ENCODE measurements around the gene MPHOSPH9.
A peak's percentile ranks its signal among the peaks of the same experiment; 100 is the strongest.

The MPHOSPH9 gene

GRCh38 chr12:123126294-123127181, 106.4 kb downstream of the MPHOSPH9 start:
- DNase-seq (ENCODE audit: low read depth): no peak

GRCh38 chr12:123122626-123123025, 110.3 kb downstream of the MPHOSPH9 start:
- no peak for DNase-seq (ENCODE audit: low read depth)

- DNase-seq (ENCODE audit: low read depth): no peak
Observed at GRCh38 chr12:123121670-123122069, 111.3 kb downstream of the MPHOSPH9 start.

DNA sequence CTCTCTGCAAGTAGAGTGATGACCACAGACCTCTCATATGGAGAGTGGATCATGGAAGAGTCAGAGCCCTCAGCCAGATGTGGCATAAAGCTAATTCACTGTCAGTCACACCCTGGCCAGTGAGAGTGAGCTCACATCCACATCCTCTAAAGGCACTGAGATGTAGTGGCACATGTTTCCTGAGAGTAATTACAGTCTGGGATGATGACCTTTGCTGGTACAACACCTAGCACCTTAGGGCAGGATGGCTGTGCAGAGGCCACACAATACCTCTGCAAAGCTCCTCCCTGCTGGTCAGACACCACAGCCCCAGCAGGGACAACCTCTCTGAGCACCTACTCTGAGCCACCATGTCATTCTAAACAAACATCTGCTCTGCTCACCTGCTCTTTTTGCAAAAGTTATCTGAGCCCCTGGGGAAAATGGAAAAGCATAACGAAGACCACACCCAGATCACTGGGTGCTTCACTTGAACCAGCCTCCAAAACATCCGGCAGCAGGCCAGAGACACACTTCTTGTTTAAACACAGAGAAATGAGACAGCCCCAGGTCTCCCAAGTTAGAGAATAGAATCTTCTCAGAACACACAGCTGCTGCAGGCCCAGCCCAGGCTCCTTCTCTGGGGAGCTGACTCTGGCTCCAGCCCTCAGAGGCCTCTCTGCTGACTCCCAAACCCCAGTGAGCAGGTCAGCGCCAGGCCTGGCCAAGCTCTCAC, 112.3 kb downstream of the MPHOSPH9 start:
- DNase-seq (ENCODE audit: low read depth): no peak

DNA sequence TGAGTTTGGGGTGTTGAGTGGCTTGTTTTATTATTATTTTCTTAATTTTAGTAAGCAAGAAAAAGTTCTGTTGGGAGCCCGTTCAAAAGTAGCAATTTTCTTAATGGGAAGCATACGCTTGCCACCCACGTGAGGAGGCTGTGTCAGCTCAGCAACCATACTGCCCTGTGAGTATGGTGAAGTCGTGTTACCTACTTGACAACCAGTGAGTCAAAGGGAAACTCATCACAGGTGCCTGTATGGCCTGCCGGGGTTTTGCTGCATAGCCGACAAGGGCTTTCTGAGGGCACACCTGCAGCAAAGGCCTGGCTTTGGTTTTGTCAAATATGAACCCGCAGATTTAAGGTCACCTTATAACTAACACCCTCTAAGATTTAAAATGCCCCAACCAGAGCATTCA, 113.1 kb downstream of the MPHOSPH9 start:
- DNase-seq (ENCODE audit: low read depth): no peak

- DNase-seq (ENCODE audit: low read depth): no peak
Observed at GRCh38 chr12:123118497-123118896, 114.4 kb downstream of the MPHOSPH9 start.

DNA sequence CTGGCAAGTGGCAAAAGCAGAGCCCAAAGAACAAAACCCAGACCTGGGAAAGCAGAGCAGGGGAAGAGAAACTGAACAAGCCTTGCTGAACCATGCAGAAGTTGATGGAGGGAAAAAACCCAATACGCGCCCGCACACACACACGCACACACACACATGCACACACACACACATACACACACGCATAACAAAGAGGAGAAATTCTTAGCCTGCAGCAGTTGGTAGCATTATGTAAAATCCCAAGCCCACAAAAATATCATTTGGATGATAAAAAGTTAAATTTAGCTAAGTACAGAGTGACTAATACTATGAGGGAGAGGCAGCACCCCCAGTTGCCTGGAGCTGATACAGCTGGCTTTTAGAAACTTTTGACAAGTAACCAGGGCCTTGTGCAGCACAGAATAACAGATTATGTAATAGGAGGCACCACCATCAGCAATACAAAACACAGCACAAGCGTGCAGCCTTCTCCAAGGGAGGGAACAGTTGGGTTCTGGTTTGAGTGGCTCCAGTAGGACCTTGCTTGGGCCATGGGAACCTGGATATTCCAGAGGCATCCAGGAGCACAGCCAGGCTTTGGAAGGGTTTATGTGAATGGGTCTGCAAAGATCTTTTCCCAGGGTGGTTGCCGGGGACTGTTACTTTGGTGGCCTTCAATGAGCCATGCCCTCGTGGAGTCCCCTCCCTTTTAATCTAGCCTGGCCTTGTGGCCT, 117.4 kb downstream of the MPHOSPH9 start:
- no peak for DNase-seq (ENCODE audit: low read depth)

- no peak for DNase-seq (ENCODE audit: low read depth)
Observed at GRCh38 chr12:123114304-123115083, 118.4 kb downstream of the MPHOSPH9 start.

GRCh38 chr12:123113026-123113425, 119.9 kb downstream of the MPHOSPH9 start:
- DNase-seq (ENCODE audit: low read depth): no peak

- no peak for DNase-seq (ENCODE audit: low read depth)
Observed at GRCh38 chr12:123111498-123112165, 121.3 kb downstream of the MPHOSPH9 start.

GRCh38 chr12:123109319-123109772, 123.6 kb downstream of the MPHOSPH9 start:
- DNase-seq (ENCODE audit: low read depth): no peak

DNA sequence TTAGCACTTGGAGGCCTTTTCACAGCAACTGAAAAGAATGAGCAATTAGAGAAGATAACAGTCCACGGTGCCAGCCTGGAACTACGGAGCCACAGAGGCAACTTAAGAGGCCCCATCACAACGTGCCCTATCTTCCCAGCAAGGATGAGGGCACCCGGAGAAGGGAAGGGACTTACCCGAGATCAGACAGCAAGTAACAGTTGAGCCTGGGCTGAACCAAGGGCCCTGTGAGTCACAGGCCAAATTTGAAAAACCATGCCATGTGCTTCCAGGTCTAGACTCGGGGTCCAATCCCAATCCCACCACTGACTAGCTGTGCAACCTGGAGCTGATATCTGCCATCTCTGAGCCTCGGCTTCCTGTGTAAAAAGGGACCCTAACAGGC, 124.3 kb downstream of the MPHOSPH9 start:
- DNase-seq (ENCODE audit: low read depth): no peak

DNA sequence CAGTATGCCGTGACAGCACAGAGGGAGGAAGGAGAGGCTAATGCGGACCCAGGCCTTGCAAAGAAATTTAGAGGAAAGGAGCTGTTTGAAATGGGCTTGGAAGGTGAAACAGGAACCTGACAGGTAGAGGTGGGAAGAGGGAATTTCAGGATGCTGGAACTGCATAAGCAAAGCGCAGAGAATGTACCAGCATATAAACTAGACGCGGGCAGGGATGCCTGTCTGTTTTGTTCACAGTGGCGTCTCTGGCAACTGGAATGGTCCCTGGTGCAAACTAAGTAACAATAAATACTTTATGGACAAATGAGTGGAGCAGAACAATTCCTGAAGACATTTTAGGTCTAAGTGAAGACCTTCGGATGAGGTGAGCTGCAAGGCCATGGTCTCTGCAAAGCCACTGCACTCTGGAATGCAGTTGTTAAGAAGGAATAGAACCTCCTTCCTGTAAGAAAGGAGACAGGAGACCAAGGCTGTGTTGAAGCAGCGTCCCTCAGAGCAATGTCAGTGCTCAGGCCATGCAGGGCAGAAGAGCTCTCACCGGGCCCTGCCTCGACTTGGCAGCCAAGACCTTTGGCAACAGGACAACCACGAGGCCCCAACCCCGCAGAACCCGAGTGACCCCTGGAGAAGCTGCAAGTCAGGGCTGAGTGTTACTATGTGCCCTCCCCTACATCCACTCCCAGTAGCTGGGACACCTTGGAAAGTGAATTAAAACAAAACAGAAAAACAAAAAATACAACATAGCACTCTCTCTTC, 124.8 kb downstream of the MPHOSPH9 start:
- DNase-seq (ENCODE audit: low read depth): no peak

DNA sequence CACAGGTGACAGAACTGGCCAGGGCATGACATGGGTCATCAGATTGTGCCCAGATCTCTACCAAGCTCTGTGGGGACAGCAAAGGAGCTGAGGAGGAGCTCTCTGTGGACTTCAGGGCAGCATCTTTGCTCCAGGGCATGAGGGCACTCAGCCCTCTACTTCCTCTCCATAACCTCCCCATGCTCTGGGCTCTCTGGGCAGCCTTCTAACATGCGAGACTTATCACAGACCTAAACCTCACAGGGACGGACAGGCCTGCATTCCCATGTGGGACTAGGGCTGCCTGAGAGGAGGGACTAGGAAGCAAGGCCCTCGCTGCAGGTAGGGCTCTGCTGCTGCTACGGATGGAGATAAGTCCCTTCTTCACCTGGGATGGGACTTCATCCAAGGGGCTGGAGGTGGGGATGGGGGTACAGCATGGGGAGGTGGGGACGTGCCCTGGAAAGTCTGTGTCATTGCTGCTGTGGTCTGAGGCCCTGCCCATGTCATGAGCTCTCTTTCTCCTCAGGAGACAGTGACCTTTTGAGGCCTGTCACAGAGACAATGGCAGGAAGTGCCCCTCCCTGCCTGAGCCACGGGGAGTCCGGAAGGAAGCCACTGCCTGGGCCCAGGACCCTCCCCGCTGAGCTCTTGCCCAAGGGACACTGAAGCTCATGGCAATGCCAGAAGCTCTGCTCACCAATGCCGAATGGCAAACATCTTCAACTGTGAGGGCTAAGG, 126.1 kb downstream of the MPHOSPH9 start:
- DNase-seq (ENCODE audit: low read depth): peak; percentile 83

DNA sequence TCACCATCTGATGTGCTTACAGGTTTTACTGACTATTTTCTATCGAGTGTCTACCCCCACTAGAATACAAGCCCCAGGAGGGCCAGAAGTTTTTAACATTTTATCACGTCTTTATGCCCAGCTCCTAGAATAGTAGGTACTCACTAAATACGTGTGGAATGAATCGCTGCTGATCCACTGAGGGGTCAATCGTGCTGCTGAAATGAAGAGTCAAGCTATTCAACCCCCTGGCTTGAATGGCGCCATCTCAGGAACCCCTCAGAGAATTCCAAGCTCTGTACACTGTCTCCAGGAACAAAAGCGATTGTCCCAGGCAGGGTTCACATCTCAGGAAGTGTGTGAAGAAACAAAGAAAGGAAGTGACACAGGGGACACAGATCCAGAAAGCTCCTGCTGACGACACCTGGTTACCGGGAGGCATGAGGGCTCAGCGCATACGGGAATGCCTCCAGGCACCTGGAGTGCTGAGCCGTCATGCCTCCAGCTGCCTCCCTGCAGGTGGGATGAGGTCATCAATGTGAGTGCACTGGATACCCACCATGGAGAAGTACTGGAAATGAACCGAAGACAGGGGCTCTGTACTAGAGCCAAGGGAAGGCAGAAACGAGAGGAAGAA, 127.6 kb downstream of the MPHOSPH9 start:
- DNase-seq (ENCODE audit: low read depth): no peak

DNA sequence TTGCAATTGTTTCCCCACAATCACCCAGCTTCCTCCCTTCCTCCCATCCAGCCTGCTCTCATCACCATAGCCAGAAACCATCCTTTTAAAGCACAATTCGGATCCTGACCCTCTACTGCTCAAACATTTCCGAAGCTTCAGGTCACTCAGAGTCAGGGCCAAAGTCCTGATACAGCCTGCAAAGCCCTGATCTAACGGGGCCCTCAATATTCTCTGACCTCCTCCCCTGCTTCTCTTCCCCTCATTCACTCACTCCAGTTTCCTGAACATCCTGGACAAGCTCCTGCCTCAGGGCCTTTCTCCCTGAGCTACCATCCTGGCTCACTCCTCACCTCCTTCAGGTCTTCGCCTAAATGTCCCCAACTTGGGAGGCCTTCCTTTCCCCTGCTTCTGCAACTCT, 128.1 kb downstream of the MPHOSPH9 start:
- DNase-seq (ENCODE audit: low read depth): no peak
